ENCODE data around the gene ANO4. TPM values are rescaled to one million over a fixed set of nuclear protein-coding genes. Genes with fewer than 3 reads are reported as not detected.

The ANO4 gene
- total RNA-seq, 1 donor from 2014 or later, result not detected

- H3K9me3 ChIP-seq (replicated peaks), result no peaks in the 10 kb centered on the region
- intact Hi-C loops (cut with micrococcal nuclease), result no loop called here
- H3K27ac ChIP-seq (replicated peaks), result no peak overlapping the region
- no peaks in the 10 kb centered on the region for H3K36me3 ChIP-seq
- TF ChIP-seq, protein P1, sequence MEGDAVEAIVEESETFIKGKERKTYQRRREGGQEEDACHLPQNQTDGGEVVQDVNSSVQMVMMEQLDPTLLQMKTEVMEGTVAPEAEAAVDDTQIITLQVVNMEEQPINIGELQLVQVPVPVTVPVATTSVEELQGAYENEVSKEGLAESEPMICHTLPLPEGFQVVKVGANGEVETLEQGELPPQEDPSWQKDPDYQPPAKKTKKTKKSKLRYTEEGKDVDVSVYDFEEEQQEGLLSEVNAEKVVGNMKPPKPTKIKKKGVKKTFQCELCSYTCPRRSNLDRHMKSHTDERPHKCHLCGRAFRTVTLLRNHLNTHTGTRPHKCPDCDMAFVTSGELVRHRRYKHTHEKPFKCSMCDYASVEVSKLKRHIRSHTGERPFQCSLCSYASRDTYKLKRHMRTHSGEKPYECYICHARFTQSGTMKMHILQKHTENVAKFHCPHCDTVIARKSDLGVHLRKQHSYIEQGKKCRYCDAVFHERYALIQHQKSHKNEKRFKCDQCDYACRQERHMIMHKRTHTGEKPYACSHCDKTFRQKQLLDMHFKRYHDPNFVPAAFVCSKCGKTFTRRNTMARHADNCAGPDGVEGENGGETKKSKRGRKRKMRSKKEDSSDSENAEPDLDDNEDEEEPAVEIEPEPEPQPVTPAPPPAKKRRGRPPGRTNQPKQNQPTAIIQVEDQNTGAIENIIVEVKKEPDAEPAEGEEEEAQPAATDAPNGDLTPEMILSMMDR (IDR thresholded peaks at IDR 0.05; ENCODE audit: borderline replicate concordance), result no peak
- H3K27me3 ChIP-seq (ENCODE audit: low read depth), result no peaks in the 10 kb centered on the region
- no peak overlapping the region for H3K4me3 ChIP-seq
- DNase-seq, result no peak
- no peaks in the 10 kb centered on the region for H3K4me1 ChIP-seq
Measured at GRCh38 chr12:100991102-100991501, 196.5 kb downstream of the ANO4 start.

DNA sequence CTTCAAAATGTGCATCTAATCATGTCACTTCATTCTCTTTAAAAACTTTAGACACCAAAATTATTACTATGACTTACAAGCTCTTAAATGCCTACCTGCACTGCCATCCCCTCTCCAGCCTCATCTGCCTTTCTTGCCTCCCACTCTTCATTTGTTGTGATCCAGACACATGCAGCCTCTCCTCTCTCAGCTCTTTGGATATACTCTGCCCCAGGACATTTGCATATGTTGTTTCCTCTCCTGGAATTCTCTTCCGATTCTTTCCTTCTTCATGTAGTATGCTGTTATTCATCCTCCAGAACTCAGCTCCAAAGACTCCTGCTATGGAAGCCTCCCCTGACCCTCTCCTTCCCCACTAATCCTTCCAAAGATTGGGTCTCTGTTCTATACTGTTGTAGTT, 197.6 kb downstream of the ANO4 start:
- Histone ChIP-seq H3K27me3 (ENCODE audit: low read depth) (no peaks in the 10 kb centered on the region), H3K4me3 (no peak overlapping the region), H3K9me3 (replicated peaks) (no peaks in the 10 kb centered on the region), H3K36me3 (no peaks in the 10 kb centered on the region), H3K27ac (replicated peaks) (no peak overlapping the region), H3K4me1 (no peaks in the 10 kb centered on the region)
- intact Hi-C loops (cut with micrococcal nuclease), result no loop called here
- DNase-seq, result no peak
- TF ChIP-seq, protein P1 (IDR thresholded peaks at IDR 0.05; ENCODE audit: borderline replicate concordance), result no peak

DNA sequence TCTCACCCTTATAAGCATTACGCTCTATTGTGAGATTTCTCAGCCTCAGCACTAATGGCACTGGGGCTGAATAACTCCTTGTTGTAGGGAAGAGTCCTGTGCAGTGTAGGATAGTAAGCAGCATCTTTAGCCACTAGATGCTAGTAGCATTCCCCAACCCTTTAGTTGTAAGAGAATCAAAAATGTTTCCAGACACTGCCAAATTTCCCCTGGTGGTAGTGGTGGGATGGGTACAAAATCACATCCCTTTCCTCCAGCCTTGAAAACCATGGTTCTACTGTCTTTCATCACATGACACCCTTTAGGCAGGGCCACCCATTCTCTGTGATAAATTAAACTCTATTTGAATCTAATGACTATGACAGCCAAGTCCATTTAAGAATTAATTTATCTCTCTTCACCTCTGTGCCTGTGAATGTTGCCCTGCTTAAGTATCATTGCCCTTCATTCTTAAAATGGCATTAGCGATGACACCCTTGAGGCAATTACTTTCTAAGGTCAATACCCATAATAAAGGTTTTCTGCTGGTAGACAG, 199.4 kb downstream of the ANO4 start:
- H3K4me3 ChIP-seq, result no peak overlapping the region
- H3K27me3 ChIP-seq (ENCODE audit: low read depth), result no peaks in the 10 kb centered on the region
- intact Hi-C loops (cut with micrococcal nuclease), result no loop called here
- no peaks in the 10 kb centered on the region for H3K36me3 ChIP-seq
- no peaks in the 10 kb centered on the region for H3K4me1 ChIP-seq
- no peak for DNase-seq
- TF ChIP-seq, protein P1 (IDR thresholded peaks at IDR 0.05; ENCODE audit: borderline replicate concordance), result no peak
- H3K27ac ChIP-seq (replicated peaks), result no peak overlapping the region
- no peaks in the 10 kb centered on the region for H3K9me3 ChIP-seq (replicated peaks)

DNA sequence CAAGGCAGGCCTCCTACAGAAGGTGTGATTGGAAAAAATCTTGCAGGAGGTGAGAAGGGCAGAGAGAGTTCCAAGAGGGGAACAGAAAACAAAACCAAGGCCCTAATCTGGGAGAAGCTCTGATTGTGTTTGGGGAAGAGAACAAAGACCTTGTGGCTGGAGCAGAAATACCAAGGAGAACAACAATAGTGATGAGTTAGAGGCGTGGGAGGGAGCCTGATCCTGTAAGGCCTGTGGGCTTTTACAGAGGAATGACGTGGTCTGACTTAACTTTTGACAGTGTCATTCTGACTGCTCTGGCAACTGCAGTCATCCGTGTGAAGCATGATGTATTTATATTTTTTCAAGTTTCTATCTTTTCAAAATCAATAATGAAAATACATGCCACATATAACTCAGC, 200.6 kb downstream of the ANO4 start:
- TF ChIP-seq, protein P1 (IDR thresholded peaks at IDR 0.05; ENCODE audit: borderline replicate concordance), result no peak

DNA sequence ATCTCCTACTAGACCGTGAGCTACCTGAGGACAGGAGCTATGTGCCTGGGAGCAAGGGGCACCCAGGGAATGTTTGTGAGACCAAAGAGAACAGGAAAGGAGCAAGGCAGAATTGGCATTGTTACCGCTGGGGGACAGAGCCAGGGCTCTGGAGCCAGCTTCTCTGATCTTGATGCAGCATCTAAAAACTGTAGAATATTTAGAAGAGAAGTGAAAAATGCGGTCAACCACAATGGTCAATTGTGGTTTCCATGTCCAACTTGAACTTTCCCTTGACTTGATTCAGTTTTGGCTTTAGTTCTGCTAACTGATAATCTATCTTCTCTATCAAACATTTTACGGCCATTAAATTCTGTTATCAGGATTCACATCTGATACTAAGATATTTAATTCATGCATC, 201.2 kb downstream of the ANO4 start:
- DNase-seq, result no peak
- Histone ChIP-seq H3K27me3 (ENCODE audit: low read depth) (no peaks in the 10 kb centered on the region), H3K27ac (replicated peaks) (no peak overlapping the region), H3K4me3 (no peak overlapping the region), H3K4me1 (no peaks in the 10 kb centered on the region), H3K36me3 (no peaks in the 10 kb centered on the region), H3K9me3 (replicated peaks) (no peaks in the 10 kb centered on the region)
- intact Hi-C loops (cut with micrococcal nuclease), result no loop called here
- TF ChIP-seq, protein P1 (IDR thresholded peaks at IDR 0.05; ENCODE audit: borderline replicate concordance), result no peak

More for the DNA sequence above, 200.6 kb downstream of the ANO4 start:
- Histone ChIP-seq H3K27ac (replicated peaks) (no peak overlapping the region), H3K36me3 (no peaks in the 10 kb centered on the region), H3K4me1 (no peaks in the 10 kb centered on the region), H3K4me3 (no peak overlapping the region), H3K27me3 (ENCODE audit: low read depth) (no peaks in the 10 kb centered on the region), H3K9me3 (replicated peaks) (no peaks in the 10 kb centered on the region)
- DNase-seq, result no peak
- intact Hi-C loops (cut with micrococcal nuclease), result no loop called here
